HCT116 (cell line): Measurements from ENCODE around the gene CAGE1. TPM values are rescaled to one million over a fixed set of nuclear protein-coding genes. Genes with fewer than 3 reads are reported as not detected.
A peak's percentile ranks its signal among the peaks of the same experiment; 100 is the strongest.
"Not testable (repeated sequence)": the region's sequence is repeated elsewhere in the genome, so short reads cannot be mapped to it uniquely, and the experiment has no call there.

Experiments used
- ATAC-seq: fragments of 200-7000 bp; cut with Tn5 transposase; 2 replicates; pipeline ENCODE4 v1.9.1; 2020; ENCODE audit warnings: mild to moderate bottlenecking, moderate library complexity
- BruUV-seq: library from RNA; stranded (reverse); fragments of 400-500 nt; replicated peaks from 2 replicates; lab custom pipeline; 2021; lab: Mats Ljungman, UMichigan
- CTCF ChIA-PET: fragments of 300-600 bp; sonication (Branson Sonifier 250); formaldehyde crosslinking; loops from one replicate; lab custom pipeline; 2021; ENCODE audit warnings: antibody characterized with exemption; lab: Charles Lee
- POLR2A ChIA-PET: fragments of 300-600, 350-600 bp; sonication (Branson Sonifier 250); formaldehyde crosslinking; loops from one replicate; lab custom pipeline; 2021; ENCODE audit warnings: antibody characterized with exemption; lab: Charles Lee
- RAD21 ChIA-PET, 2 experiments: fragments of 300-600 bp; sonication (Branson Sonifier 250); formaldehyde crosslinking; loops; one replicate each; lab custom pipeline; 2023; ENCODE audit warnings: low total read pairs in 2 of 2; ENCODE audit not compliant: uncharacterized antibody in 2 of 2, unreplicated experiment in 2 of 2, low non-redundant PET in 1 of 2; lab: Charles Lee
- DNase-seq: peaks from one replicate; pipeline ENCODE4 v3.0.0-alpha.2; 2010; ENCODE audit warnings: low read depth, low spot score
- H2AFZ ChIP-seq: fragments of 200-600 bp; shearing (Covaris generic), sonication (generic); 2 replicates; pipeline ENCODE4 v1.6.1; 2017; ENCODE audit warnings: low read depth, mixed run types, mixed read lengths, antibody characterized with exemption, low read length; ENCODE audit not compliant: poor library complexity, severe bottlenecking
- H3K27ac ChIP-seq: 2 replicates; pipeline ENCODE4 v1.5.1; 2012; ENCODE audit warnings: low read depth, low read length
- H3K27me3 ChIP-seq: fragments of 200-600 bp; sonication (generic); 2 replicates; pipeline ENCODE4 v1.6.1; 2016; ENCODE audit warnings: mixed run types, low read length, mixed read lengths; ENCODE audit not compliant: insufficient read depth
- H3K36me3 ChIP-seq, 2 experiments: fragments of 200-500 bp in 1 of 2; fragments of 200-600 bp in 1 of 2; sonication (Bioruptor generic) in 1 of 2; sonication (generic) in 1 of 2; 2 replicates each; pipeline versions ENCODE4 v1.5.1 to v1.6.1; 2014 to 2016; ENCODE audit warnings: low read length in 2 of 2, inconsistent platforms in 1 of 2, mixed read lengths in 1 of 2, mixed run types in 1 of 2; ENCODE audit not compliant: insufficient read depth in 2 of 2, control insufficient read depth in 1 of 2
- H3K4me1 ChIP-seq, 2 experiments: fragments of 200-600 bp in 1 of 2; sonication (generic) in 1 of 2; 2 replicates each; pipeline versions ENCODE4 v1.5.1 to v1.6.1; 2012 to 2017; ENCODE audit warnings: low read length in 2 of 2, inconsistent platforms in 1 of 2, mild to moderate bottlenecking in 1 of 2, mixed read lengths in 1 of 2, mixed run types in 1 of 2, moderate library complexity in 1 of 2; ENCODE audit not compliant: insufficient read depth in 2 of 2, control insufficient read depth in 1 of 2
- H3K4me2 ChIP-seq: fragments of 200-600 bp; sonication (generic); 2 replicates; pipeline ENCODE4 v1.6.1; 2017; ENCODE audit warnings: mixed run types, low read length, mixed read lengths
- H3K4me3 ChIP-seq, 2 experiments: fragments of 200-600 bp in 1 of 2; sonication (generic) in 1 of 2; replicated peaks in 1 of 2; 2 replicates each; pipeline ENCODE4 v1.5.1; 2011 to 2016; ENCODE audit warnings: low read length in 2 of 2, control low read depth in 1 of 2, low read depth in 1 of 2, mild to moderate bottlenecking in 1 of 2, mixed read lengths in 1 of 2, mixed run types in 1 of 2
- H3K79me2 ChIP-seq: fragments of 200-600 bp; sonication (generic); 2 replicates; pipeline ENCODE4 v1.6.1; 2017; ENCODE audit warnings: mild to moderate bottlenecking, mixed run types, low read length, moderate library complexity, mixed read lengths; ENCODE audit not compliant: insufficient read depth
- H3K9ac ChIP-seq: fragments of 200-600 bp; sonication (generic); 2 replicates; pipeline ENCODE4 v1.6.1; 2016; ENCODE audit warnings: low read length, mixed read lengths
- H3K9me2 ChIP-seq: fragments of 200-600 bp; sonication (generic), shearing (Covaris generic); 2 replicates; pipeline ENCODE4 v1.6.1; 2017; ENCODE audit warnings: mixed run types, mild to moderate bottlenecking, moderate library complexity; ENCODE audit not compliant: insufficient read depth
- H3K9me3 ChIP-seq, 2 experiments: fragments of 200-500 bp in 1 of 2; fragments of 200-600 bp in 1 of 2; sonication (Bioruptor generic) in 1 of 2; sonication (generic) in 1 of 2; 2 replicates each; pipeline ENCODE4 v1.6.1; 2014 to 2017; ENCODE audit warnings: low read length in 2 of 2, mixed read lengths in 2 of 2, inconsistent platforms in 1 of 2, low read depth in 1 of 2, mild to moderate bottlenecking in 1 of 2, mixed run types in 1 of 2, moderate library complexity in 1 of 2; ENCODE audit not compliant: control insufficient read depth in 1 of 2, insufficient read depth in 1 of 2
- H4K20me1 ChIP-seq: fragments of 200-600 bp; sonication (generic), shearing (Covaris generic); 2 replicates; pipeline ENCODE4 v1.6.1; 2017; ENCODE audit warnings: mixed run types, mild to moderate bottlenecking, moderate library complexity; ENCODE audit not compliant: insufficient read depth
- EGR1 ChIP-seq: IDR thresholded peaks from 2 replicates; pipeline ENCODE4 v1.6.1; 2012; ENCODE audit warnings: low read depth
- JUND ChIP-seq: IDR thresholded peaks from 2 replicates; pipeline ENCODE4 v1.6.1; 2012
- POLR2A ChIP-seq: IDR thresholded peaks from 2 replicates; pipeline ENCODE4 v1.7.0; 2011; ENCODE audit warnings: borderline replicate concordance; ENCODE audit not compliant: insufficient read depth, insufficient read length; ENCODE audit errors: extremely low read depth
- POLR2AphosphoS5 ChIP-seq: IDR thresholded peaks from 2 replicates; pipeline ENCODE4 v1.6.1; 2011; ENCODE audit warnings: mild to moderate bottlenecking, low read depth, low read length, moderate library complexity
- ZFX ChIP-seq: fragments of 450-650 bp; IDR thresholded peaks from 2 replicates; pipeline ENCODE4 v1.6.1; 2017
- intact Hi-C: fragments of 100-400 bp; cut with micrococcal nuclease; formaldehyde crosslinking; loops from 2 replicates; pipeline ENCODE4 v1.10.0; 2022
- total RNA-seq: library from RNA; stranded (reverse); gene quantifications from one replicate; pipeline ENCODE4 v1.2.1, GENCODE V29; 2021; ENCODE audit not compliant: unreplicated experiment

CAGE1 gene
- total RNA-seq, 1 experiment from 2014 or later = 0.20 TPM

DNA sequence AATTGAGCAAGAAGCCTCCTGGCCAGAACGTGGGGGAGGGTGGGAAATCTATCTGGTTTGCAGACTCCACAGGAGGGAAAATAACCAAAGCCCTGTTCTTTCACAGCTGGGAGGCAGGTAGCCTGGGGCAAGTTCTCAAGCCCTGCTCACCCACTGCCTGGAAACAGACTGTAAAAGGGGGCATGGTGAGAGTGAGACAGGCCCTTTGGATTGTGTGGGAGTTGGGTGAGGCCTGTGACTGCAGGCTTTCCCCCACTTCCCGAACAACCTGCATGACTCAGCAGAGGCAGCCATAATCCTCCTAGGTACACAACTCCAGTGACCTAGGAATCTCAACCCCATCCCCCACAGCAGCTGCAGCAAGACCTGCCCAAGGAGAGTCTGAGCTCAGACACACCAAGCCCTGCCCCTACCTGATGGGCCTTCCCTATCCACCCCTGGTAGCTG lies 42.0 kb downstream of the CAGE1 start:
- H3K27me3 ChIP-seq, CTCF ChIA-PET, DNase-seq, H3K79me2 ChIP-seq, intact Hi-C loops, H3K9me3 ChIP-seq, H3K9me2 ChIP-seq, H4K20me1 ChIP-seq, POLR2A ChIA-PET, H3K36me3 ChIP-seq, H3K4me3 ChIP-seq, BruUV-seq: not testable (repeated sequence)
- Histone ChIP-seq H3K27ac (peak overlapping the region; percentile 61), H3K9ac (peak overlapping the region; percentile 38), H3K4me1 (peaks cover 6 to 16% of the 10 kb centered on the region in 2 experiments; a peak in 3 of 4 replicates), H3K4me2 (peak overlapping the region; percentile 52), H2AFZ (peak overlapping the region; percentile 86)
- TF ChIP-seq EGR1 (peak; percentile 66), JUND (peak; percentile 36; the same call in 1 of the 2 replicates), POLR2AphosphoS5 (peak; percentile 22; the same call in 1 of the 2 replicates), ZFX (peak; percentile 50; the same call in 1 of the 2 replicates)
- RAD21 ChIA-PET = interaction anchor here in 1 of 2 experiments (0.6 kb wide), 1 partner anchor 32 kb away, joined by 7 read pairs; no protein-coding TSS in a partner anchor
- ATAC-seq = peak; percentile 70

DNA sequence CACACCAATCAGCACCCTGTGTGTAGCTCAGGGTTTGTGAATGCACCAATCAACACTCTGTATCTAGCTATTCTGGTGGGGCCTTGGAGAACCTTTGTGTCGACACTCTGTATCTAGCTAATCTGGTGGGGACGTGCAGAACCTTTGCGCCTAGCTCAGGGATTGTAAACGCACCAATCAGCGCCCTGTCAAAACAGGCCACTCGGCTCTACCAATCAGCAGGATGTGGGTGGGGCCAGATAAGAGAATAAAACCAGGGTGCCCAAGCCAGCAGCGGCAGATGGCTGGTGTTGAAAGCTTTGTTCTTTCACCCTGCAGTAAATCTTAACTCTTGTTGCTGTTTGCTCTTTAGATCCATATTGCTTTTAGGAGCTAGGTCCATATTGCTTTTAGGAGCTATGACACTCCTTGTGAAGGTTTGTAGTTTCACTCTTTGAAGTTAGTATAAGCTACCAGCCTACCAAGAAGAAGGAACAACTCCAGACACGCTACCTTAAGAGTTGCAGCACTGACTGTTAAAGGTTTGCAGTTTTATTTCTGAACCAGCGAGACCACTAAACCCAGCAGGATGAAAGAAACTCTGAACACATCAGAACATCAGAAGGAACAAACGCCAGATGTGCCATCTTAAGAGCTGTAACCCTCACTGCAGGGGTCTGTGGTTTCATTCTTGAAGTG lies 44.6 kb downstream of the CAGE1 start:
- H3K27me3 ChIP-seq, H4K20me1 ChIP-seq, ATAC-seq, BruUV-seq, H3K9ac ChIP-seq, H3K9me2 ChIP-seq, H3K4me3 ChIP-seq, DNase-seq, H3K9me3 ChIP-seq, RAD21 ChIA-PET: not testable (repeated sequence)
- H3K4me1 ChIP-seq = peaks cover 6 to 23% of the 10 kb centered on the region in 2 experiments; a peak in 3 of 4 replicates
- POLR2A ChIA-PET = interaction anchor here (1.2 to 1.4 kb wide), 3 partner anchors 17 to 45 kb away, joined by 3 to 4 read pairs (median 3); partner anchors contain the start of genes CAGE1 and RIOK1
- TF ChIP-seq POLR2A = peak; percentile 47
- TF ChIP-seq, all 23 proteins: peak for 1; not testable (repeated sequence) for 22
- H3K36me3 ChIP-seq, H2AFZ ChIP-seq, H3K27ac ChIP-seq, H3K79me2 ChIP-seq, CTCF ChIA-PET, intact Hi-C loops, H3K4me2 ChIP-seq: not testable (repeated sequence)
